GM06990 (cell line): ENCODE data around the gene PSD2.
A peak's percentile ranks its signal among the peaks of the same experiment; 100 is the strongest.

ENCODE experiments used
- DNase-seq: peaks from one replicate; pipeline ENCODE4 v3.0.0-alpha.2; 2011; ENCODE audit not compliant: insufficient read length; ENCODE audit errors: extremely low read depth
- H3K27me3 ChIP-seq: replicated peaks from 2 replicates; pipeline ENCODE4 v1.6.0; 2011; ENCODE audit warnings: low read length; ENCODE audit not compliant: control insufficient read depth, insufficient read depth
- H3K36me3 ChIP-seq: 2 replicates; pipeline ENCODE4 v1.5.1; 2011; ENCODE audit warnings: low read length; ENCODE audit not compliant: control insufficient read depth, insufficient read depth
- H3K4me3 ChIP-seq: replicated peaks from 2 replicates; pipeline ENCODE4 v1.5.1; 2011; ENCODE audit warnings: low read depth, mild to moderate bottlenecking, control low read depth, low read length
- CTCF ChIP-seq: IDR thresholded peaks from 2 replicates; pipeline ENCODE4 v1.5.1; 2011; ENCODE audit warnings: low read length, control low read depth, mild to moderate bottlenecking, inconsistent platforms; ENCODE audit not compliant: insufficient read depth, poor library complexity, severe bottlenecking

PSD2 gene

DNA sequence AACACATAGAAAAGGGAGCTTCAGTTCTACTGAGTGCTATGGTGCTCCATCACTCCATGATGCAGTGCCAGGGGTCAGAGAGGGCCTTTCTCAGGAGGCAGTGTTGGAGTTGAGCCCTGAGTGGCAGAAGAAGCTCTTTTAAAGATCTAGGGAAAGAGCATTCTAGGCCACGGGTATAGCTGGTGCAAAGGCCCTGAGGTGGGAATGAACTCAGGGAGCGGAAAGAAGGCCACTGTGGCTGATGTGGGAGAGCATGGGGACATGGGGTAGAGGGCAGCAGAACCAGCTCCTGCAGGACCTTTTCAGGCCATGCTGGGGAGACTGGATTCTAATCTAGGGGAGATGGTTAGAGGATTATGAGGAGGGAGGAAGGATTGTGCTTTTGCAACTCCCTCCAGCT is 9.9 kb downstream of the PSD2 start:
- no peak overlapping the region for H3K4me3 ChIP-seq
- H3K27me3 ChIP-seq = peaks cover 6% of the 10 kb centered on the region
- no peaks in the 10 kb centered on the region for H3K36me3 ChIP-seq
- no peak for TF ChIP-seq CTCF
- no peak for DNase-seq

- TF ChIP-seq CTCF = no peak
- H3K36me3 ChIP-seq = no peaks in the 10 kb centered on the region
- DNase-seq = no peak
- peaks cover 6% of the 10 kb centered on the region for H3K27me3 ChIP-seq
- H3K4me3 ChIP-seq = no peak overlapping the region
Observed at GRCh38 chr5:139806111-139806510, 10.5 kb downstream of the PSD2 start.

DNA sequence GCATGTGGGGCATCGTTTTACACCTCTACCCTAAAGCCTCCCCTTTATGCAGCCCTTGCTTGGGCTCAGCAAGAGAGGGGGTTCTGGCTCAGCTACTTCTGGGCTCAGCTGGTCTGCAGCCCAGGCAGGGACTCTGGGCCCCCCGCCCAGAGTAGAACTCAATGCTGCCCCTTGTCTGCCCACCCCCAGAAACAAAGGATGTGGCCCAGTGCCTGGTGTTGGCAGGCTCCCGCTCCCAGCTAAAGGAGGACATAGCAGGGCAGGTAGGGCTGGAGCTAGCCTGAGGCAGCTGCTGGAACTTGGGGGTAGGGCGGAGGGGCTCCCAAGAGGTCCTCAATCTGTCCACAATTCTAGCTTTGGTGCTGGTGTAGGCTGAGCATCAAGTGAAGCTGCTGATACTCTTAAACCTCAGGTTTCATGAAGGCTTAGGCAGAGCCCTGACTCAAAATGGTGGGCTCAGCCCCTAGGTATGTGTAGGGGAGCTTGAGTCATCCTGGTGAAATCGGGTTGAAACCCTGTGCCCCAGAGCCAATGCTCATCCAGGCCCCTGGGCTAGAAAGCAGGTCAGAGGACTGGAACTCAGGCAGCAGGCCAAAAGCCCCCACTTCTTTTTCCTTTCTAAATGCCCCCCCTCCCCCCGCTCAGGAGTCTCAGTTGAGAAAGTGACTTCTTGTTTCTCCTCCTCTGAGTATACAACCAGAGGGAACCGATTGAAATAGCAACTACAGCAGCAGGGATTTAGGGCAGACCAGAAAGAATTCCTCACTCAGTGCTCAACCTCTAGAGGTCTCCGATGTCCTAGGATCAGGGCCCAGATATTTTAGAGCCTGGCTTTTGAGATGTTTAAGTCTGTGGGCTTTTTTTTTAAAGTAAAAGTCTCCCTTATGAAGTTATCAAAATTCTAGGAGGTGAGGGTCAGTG is 11.4 kb downstream of the PSD2 start:
- no peak for DNase-seq
- H3K27me3 ChIP-seq = peaks cover 6% of the 10 kb centered on the region
- no peak overlapping the region for H3K4me3 ChIP-seq
- TF ChIP-seq CTCF = no peak
- H3K36me3 ChIP-seq = no peaks in the 10 kb centered on the region

GRCh38 chr5:139807647-139808030 is 12.0 kb downstream of the PSD2 start:
- Histone ChIP-seq H3K27me3 (peaks cover 1% of the 10 kb centered on the region), H3K4me3 (no peak overlapping the region), H3K36me3 (no peaks in the 10 kb centered on the region)
- no peak for TF ChIP-seq CTCF
- DNase-seq = no peak

DNA sequence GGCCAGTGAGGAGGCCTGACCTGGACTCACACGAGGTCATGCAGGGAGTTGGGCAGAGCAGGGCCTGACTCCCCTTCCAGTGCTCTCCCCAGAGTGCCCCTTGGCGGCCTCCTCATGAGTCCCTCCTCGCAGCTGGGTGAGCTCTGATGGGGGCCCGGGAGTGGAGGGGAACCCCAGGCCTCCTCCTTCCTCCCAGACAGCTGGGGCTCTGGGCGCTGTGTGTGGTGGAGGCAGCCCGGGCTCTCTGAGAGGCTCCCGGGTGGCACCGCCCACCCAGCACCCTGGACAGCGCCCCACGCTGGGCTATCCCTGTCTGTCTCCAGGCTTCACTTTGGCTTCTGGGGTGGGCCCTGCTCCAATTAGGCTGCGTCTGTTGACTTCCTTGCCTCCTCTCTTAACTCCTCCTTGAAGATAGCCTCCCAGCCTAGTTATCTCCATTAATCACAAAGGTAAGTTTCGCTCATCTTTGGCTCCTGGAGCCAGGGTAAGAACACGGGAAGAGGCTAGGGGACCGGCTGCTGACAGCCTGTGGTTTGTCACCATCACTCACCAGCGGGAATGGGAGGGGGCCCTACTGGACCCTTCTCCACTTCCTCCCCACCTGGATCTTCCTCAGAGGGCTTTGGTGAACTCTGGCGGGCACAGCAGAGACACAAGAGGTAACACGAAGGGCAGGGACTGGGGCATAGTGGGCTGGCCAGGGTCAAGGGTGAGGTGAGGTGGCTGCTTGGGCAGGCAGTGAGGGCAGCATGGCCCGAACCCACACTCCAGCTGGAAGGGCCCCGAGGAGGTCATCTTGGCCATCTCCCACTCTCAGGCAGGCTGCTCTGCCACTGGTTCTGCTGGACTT is 13.1 kb downstream of the PSD2 start:
- Histone ChIP-seq H3K36me3 (no peaks in the 10 kb centered on the region), H3K4me3 (no peak overlapping the region), H3K27me3 (peaks cover under 1% of the 10 kb centered on the region; the same call in 1 of the 2 replicates)
- peak; percentile 36 for DNase-seq
- no peak for TF ChIP-seq CTCF
